ENCODE data around the gene DVL2. TPM values are rescaled to one million over a fixed set of nuclear protein-coding genes. Genes with fewer than 3 reads are reported as not detected.
A peak's percentile ranks its signal among the peaks of the same experiment; 100 is the strongest.
"Not testable (repeated sequence)": the region's sequence is repeated elsewhere in the genome, so short reads cannot be mapped to it uniquely, and the experiment has no call there.

The DVL2 gene
- total RNA-seq, 1 experiment from 2014 or later = 34.9 TPM

- Mint-ChIP-seq H3K27ac (ENCODE audit: low read depth, unreplicated experiment) (no peak overlapping the region), H3K36me3 (ENCODE audit: insufficient read depth, unreplicated experiment) (peaks cover 5% of the 10 kb centered on the region), H3K4me1 (ENCODE audit: insufficient read depth, unreplicated experiment) (peaks cover 6% of the 10 kb centered on the region), H3K27me3 (ENCODE audit: insufficient read depth, unreplicated experiment) (no peaks in the 10 kb centered on the region), H3K4me3 (ENCODE audit: unreplicated experiment) (no peak overlapping the region), H3K9me3 (ENCODE audit: unreplicated experiment) (no peaks in the 10 kb centered on the region)
- no TSS peak for BruUV-seq (replicated peaks)
- DNase-seq (ENCODE audit: unreplicated experiment) = no peak
- ChIA-PET CTCF (interaction anchor here (0.6 kb wide), 1 partner anchor 138 kb away, joined by 5 read pairs; no protein-coding TSS in a partner anchor), POLR2A (interaction anchor here (0.6 to 0.7 kb wide), 2 partner anchors 20 to 32 kb away, joined by 3 to 4 read pairs; no protein-coding TSS in a partner anchor)
- intact Hi-C loops (cut with micrococcal nuclease) = no loop called here
- no peak for TF ChIP-seq CTCF (IDR thresholded peaks at IDR 0.05; ENCODE audit: unreplicated experiment)
Measured at GRCh38 chr17:7183433-7184090, 50.8 kb downstream of the DVL2 start.

- H3K27me3 Mint-ChIP-seq (ENCODE audit: insufficient read depth, unreplicated experiment); POLR2A ChIA-PET; H3K9me3 Mint-ChIP-seq (ENCODE audit: unreplicated experiment); intact Hi-C loops (cut with micrococcal nuclease); DNase-seq (ENCODE audit: unreplicated experiment); H3K4me3 Mint-ChIP-seq (ENCODE audit: unreplicated experiment); H3K27ac Mint-ChIP-seq (ENCODE audit: low read depth, unreplicated experiment); BruUV-seq (replicated peaks); H3K4me1 Mint-ChIP-seq (ENCODE audit: insufficient read depth, unreplicated experiment); H3K36me3 Mint-ChIP-seq (ENCODE audit: insufficient read depth, unreplicated experiment): not testable (repeated sequence)
- CTCF ChIA-PET = interaction anchor here (0.6 to 1.3 kb wide), 2 partner anchors 137 to 272 kb away, joined by 4 to 6 read pairs; no protein-coding TSS in a partner anchor
Measured at GRCh38 chr17:7182101-7182500, 52.2 kb downstream of the DVL2 start.

- H3K36me3 Mint-ChIP-seq (ENCODE audit: insufficient read depth, unreplicated experiment) = no peaks in the 10 kb centered on the region
- intact Hi-C loops (cut with micrococcal nuclease) = no loop called here
- no peaks in the 10 kb centered on the region for H3K9me3 Mint-ChIP-seq (ENCODE audit: unreplicated experiment)
- TF ChIP-seq CTCF (IDR thresholded peaks at IDR 0.05; ENCODE audit: unreplicated experiment) = no peak
- H3K27me3 Mint-ChIP-seq (ENCODE audit: insufficient read depth, unreplicated experiment) = no peaks in the 10 kb centered on the region
- peak within 1 kb of the TSS; percentile 61 for H3K4me3 Mint-ChIP-seq (ENCODE audit: unreplicated experiment)
- no peak within 1 kb of the TSS for H3K27ac Mint-ChIP-seq (ENCODE audit: low read depth, unreplicated experiment)
- POLR2A ChIA-PET = no interaction called here
- BruUV-seq (replicated peaks) = no TSS peak
- no peak for DNase-seq (ENCODE audit: unreplicated experiment)
- CTCF ChIA-PET = interaction anchor here (0.6 to 3.2 kb wide), 4 partner anchors 14 to 669 kb away, joined by 3 to 33 read pairs (median 4); partner anchors contain the start of gene DVL2
- no peaks in the 10 kb centered on the region for H3K4me1 Mint-ChIP-seq (ENCODE audit: insufficient read depth, unreplicated experiment)
Measured at GRCh38 chr17:7179317-7180254, 54.7 kb downstream of the DVL2 start, which contains the start of gene ASGR1. TSS of gene ASGR1 (minus strand) at chr17:7179370. CDS start at chr17:7178563, 807 bp downstream.

GRCh38 chr17:7178973-7179316, 55.4 kb downstream of the DVL2 start:
- CTCF ChIA-PET = interaction anchor here (0.6 to 3.2 kb wide), 6 partner anchors 14 to 133 kb away, joined by 3 to 33 read pairs (median 14); partner anchors contain the start of gene DVL2
- Mint-ChIP-seq H3K27ac (ENCODE audit: low read depth, unreplicated experiment) (no peak overlapping the region), H3K27me3 (ENCODE audit: insufficient read depth, unreplicated experiment) (no peaks in the 10 kb centered on the region), H3K4me1 (ENCODE audit: insufficient read depth, unreplicated experiment) (no peaks in the 10 kb centered on the region), H3K4me3 (ENCODE audit: unreplicated experiment) (no peak overlapping the region), H3K9me3 (ENCODE audit: unreplicated experiment) (no peaks in the 10 kb centered on the region), H3K36me3 (ENCODE audit: insufficient read depth, unreplicated experiment) (no peaks in the 10 kb centered on the region)
- no peak for TF ChIP-seq CTCF (IDR thresholded peaks at IDR 0.05; ENCODE audit: unreplicated experiment)
- intact Hi-C loops (cut with micrococcal nuclease) = no loop called here
- POLR2A ChIA-PET = no interaction called here
- no peak for DNase-seq (ENCODE audit: unreplicated experiment)
- BruUV-seq (replicated peaks) = no TSS peak
